NCI-H146 (cell line): ENCODE measurements around the gene TMEM248.
"Not testable (repeated sequence)": the region's sequence is repeated elsewhere in the genome, so short reads cannot be mapped to it uniquely, and the experiment has no call there.

Experiments
- DNase-seq: peaks from one replicate; lab custom pipeline; 2025; lab: John Stamatoyannopoulos, UW

TMEM248 gene

DNA sequence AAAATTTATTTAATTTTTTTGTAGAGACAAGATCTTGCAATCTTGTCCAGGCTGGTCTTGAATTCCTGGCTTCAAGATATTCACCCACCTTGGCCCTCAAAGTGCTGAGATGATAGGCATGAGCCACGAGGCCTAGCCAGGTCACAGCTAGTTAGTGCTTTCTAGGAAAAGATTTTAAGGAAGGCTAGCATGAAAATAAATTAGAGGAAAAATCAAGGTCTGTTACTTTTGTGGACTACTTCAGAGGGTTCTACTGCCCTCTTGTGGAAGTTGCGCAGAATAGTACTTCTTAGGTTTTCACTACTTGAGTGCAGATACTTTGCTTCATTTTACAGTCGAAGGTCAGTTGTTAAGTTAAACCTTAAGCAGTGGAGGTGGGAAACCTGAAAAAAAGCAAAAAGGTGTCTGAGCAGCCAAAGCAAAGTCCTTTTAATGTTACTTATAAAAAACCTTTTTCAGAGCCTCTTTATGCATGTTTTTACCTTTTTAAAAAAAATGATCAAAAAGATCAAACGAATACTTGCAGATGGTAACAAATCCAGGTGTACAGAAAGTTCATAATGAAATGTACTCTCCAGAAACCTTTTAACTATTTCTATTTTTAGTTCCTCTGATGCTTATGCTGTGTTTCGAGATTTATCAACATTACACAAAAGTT is 79.7 kb downstream of the TMEM248 start:
- DNase-seq: peak; percentile 16

DNA sequence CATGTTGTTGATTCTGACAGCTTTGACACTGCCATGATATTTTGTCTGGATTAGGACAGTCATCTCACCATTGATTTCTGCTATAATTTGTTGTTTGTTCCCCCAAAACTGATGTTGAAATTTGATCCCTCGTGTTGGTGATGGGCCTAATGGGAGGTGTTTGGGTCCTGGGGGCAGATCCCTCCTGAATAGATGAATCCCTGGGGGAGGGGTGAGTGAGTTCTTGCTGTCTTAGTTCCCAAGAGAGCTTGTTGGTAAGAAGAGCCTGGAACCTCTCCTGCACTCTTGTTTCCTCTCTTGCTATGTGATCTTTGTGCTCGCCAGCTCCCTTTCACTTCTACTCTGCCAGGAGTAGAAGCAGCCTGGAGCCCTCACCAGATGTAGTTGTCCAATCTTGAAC is 83.1 kb downstream of the TMEM248 start:
- not testable (repeated sequence) for DNase-seq

DNA sequence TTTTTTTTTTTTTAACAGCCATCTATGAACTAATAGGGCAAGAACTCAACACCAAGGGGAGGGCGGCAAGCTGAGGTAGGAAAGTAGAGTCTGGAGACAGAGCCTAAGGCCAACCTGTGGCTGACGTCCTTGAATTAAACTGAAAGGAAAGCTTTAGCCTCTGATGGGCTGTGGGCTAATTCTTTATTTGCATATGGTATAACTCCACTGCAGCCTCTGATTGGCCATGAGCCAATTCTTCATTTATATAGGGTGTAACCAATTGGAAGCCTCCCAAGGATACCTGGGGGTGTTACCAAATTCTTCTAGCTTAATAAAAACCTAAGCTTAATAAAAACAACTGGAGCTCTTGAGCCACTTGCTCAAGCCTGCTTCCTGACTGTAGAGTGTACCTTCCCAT is 85.9 kb downstream of the TMEM248 start:
- no peak for DNase-seq
